Left kidney (tissue), 8 donors: ENCODE measurements around the gene ANHX. TPM values are rescaled to one million over a fixed set of nuclear protein-coding genes. Genes with fewer than 3 reads are reported as not detected.
"Not testable (repeated sequence)": the region's sequence is repeated elsewhere in the genome, so short reads cannot be mapped to it uniquely, and the experiment has no call there.

Experiments
- DNase-seq: peaks from one replicate; pipeline ENCODE4 v3.0.0-alpha.2; 2013
- long read RNA-seq, 8 donors: transcript quantifications; one replicate each; lab custom pipeline, GENCODE V29; 2026
- polyA plus RNA-seq: library from polyadenylated mRNA; unstranded; fragments of 120-200 nt; gene quantifications from one replicate; pipeline ENCODE4 v1.2.1, GENCODE V29; 2013; ENCODE audit not compliant: insufficient read length

Gene ANHX
- polyA plus RNA-seq = not detected
- long read RNA-seq, donor 1 = 0 reads
- long read RNA-seq, donor 2 = 0 reads
- long read RNA-seq, donor 3 = 0 reads
- long read RNA-seq, donor 4 = 0 reads
- long read RNA-seq, donor 5 = 0 reads
- long read RNA-seq, donor 6 = 0 reads
- long read RNA-seq, donor 7 = 0 reads
- long read RNA-seq, donor 8 = 0 reads

DNA sequence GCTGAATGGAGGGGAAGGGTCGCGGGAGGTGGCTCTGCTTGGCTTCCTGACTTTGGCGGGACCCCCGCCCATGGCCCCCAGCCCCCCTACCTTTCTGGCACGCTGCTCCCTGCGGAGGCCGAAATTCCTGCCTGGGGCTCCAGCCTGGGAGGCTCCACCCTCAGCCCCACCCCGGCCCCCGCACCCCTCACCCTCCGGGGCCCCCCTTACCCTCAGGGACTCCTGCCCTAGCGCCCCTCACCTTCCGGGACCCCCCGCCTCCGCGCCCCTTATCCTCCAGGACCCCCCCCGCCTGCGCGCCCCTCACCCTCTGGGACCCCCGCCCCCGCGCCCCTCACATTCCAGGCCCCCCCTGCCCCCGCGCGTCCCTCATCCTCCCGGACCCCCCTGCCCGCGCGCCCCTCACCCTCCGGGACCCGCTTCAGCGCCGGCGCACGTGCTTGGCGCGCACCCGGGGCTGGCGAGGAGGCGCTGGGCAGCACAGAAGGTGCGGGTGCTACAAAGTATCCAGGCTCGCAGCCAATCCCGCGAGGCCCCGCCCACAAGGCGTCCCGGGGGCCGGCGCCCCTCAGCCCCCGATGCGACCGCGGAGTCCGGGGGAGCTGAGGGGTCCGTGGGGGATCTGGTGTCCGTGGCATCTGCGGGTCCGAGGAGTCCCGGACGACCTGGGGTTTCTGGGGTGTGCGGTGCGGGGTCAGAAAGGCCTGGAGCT is at the start of gene ANHX:
ANHX (minus strand) TSS at position 477 of the 712 bp plus-strand sequence. CDS start 1,521 bp downstream, outside the sequence.
- no peak for DNase-seq

DNA sequence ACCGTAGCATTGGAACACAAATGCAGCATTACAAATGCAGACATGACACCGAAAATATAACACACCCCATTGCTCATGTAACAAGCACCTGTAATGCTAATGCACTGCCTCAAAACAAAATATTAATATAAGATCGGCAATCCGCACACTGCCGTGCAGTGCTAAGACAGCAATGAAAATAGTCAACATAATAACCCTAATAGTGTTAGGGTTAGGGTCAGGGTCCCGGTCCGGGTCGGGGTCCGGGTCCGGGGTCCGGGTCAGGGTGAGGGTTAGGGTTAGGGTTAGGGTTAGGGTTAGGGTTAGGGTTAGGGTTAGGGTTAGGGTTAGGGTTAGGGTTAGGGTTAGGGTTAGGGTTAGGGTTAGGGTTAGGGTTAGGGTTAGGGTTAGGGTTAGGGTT is 29.0 kb upstream of the ANHX start:
- DNase-seq = not testable (repeated sequence)

GRCh38 chr12:133264173-133264572 is 28.5 kb upstream of the ANHX start:
- DNase-seq = no peak

GRCh38 chr12:133256321-133256720 is 20.6 kb upstream of the ANHX start:
- DNase-seq = no peak

DNA sequence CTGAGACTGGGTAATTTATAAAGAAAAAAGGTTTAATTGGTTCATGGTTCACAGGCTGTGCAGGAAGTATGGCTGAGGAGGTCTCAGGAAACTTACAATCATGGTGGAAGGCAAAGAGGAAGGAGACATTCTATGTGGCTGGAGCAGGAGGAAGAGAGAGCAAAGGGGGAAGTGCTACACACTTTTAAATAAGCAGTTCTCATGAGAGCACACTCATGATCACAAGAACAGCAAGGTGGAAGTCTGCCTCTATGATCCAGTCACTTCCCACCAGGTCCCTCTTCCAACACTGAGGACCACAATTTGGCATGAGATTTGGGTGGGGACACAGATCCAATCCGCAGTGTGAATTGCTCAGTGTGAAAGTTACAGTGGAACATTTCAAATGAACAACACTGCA is 20.2 kb upstream of the ANHX start:
- DNase-seq = not testable (repeated sequence)

DNA sequence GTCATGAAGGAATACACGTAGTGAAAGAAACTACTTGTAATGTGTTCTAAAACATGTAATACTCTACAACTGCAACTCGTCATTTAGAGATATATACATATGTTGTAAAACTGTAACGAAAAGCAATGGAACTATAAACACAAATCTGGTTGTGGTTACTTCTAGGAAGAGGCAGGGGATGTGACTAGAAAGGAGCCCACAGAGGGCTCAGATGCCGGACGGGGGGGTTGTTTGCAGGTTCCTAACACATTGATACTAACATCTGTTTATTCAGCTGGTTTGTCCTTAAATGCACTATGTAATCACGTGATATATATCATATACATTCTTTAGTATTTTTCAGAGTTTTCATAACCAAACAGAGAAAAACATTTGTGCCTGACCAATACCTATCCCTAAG is 16.1 kb upstream of the ANHX start:
- no peak for DNase-seq

- DNase-seq = no peak
These were observed 879 bp upstream of the ANHX start for GRCh38 chr12:133236556-133236955.

DNA sequence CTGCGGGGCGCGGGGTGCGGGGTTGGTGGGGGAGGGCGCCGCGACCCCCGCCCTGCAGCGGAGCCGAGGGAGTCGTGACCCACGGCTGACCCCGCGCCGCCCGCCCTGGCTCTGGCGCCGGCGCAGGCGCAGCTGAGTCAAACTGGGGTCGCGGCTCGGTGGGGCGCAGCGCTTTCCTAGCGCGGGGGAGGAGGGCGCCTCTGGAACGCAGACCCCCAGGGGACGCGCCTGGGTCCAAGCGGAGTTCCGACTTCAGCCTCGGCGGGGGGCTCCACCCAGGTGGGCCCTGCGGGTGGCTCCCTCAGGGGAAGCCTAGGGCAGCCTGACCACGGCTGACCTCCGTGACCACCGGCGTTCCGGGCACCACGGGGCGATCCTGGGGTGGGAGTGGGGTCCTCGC is 467 bp upstream of the ANHX start:
- DNase-seq = no peak

DNA sequence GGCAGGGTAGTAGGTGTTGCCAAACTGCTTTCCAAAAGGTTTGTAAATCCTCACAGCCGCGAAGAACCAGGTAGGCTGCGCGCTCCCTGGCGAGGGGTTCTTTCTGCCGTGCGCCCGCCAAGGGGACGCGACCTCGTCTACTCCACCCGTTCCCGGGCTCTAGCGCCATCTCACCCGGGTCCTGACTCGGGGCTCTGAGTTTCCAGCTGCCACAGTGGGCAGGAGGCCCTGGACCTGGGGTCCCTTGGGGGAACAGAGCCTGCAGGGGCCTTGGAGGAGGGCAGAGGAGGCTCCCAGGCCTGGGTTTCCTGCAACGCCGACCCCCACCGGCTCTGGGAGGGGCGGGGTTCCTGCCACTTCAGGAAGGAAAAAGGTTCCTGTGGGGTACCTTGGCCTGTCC is 706 bp downstream of the ANHX start:
- no peak for DNase-seq

- no peak for DNase-seq
These were observed 1.6 kb downstream of the ANHX start for GRCh38 chr12:133233993-133234564.

- no peak for DNase-seq
These were observed 2.7 kb downstream of the ANHX start for GRCh38 chr12:133233006-133233405.

DNA sequence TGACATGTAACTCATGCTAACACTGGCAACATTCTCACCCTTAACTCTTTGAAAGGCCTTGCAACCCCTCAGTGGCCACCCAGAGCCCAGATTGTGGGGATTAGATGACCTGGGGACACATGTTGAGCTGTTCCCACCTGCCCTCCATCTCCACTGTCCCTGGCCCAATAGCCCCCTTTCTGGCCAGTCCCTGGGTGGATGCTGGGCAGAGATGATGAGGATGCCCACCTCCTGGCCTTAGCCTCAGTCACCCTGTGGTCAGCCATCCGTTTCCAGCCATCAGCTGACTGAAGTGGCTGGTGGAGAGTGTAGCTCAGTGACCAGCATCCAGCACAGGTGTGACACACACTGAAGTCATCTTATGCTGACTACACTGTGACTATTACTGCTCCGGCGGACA is 4.7 kb downstream of the ANHX start:
- no peak for DNase-seq

DNA sequence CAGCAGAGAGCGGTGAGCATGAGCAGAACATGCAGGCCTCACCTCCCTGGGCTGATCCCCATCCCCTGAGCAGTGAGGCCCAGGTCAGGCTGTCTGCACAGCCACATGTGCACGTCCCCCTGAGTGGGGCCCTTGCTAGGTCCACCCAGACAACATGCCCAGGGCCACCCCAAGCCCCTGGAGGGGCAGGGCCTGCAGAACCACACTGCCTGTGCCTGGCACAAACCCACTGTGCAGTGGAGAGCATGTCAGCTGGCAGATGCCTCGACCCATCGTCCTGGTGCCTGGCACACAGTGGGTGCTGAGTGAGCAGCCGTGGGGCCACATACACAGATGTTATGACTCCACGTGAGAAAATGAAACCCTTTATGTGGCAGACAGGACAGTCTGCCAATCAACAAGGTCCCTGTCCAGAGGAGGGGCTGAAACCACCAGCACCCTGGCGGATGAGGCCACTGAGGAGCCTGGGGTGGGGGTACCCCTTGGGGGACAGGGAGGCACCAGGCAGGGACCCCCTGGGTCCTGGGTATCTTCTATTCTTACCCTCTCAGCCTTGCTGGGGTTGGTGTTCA is 8.3 kb downstream of the ANHX start:
- DNase-seq = no peak

DNA sequence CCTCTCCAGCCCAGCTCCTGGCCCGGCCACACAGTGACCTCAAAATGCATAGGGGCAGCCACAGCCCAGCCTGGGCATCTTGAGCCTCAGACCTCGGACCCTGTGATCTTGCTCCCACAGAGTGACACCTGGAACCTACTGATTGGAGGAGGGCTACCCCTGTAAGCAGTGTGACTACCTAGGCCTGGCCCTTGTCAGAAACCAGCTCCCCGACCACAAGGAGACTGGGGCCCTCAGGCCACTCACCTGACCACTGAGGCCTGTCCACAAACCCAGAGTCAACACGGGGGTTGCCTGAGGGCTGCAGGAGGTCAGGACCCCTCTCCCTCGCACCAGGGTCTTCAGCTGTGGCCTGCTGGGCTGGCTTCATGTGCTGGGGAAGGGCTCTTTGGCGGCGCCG is 9.0 kb downstream of the ANHX start:
- DNase-seq = no peak

- DNase-seq = no peak
These were observed 10.2 kb downstream of the ANHX start for GRCh38 chr12:133225527-133225926.

DNA sequence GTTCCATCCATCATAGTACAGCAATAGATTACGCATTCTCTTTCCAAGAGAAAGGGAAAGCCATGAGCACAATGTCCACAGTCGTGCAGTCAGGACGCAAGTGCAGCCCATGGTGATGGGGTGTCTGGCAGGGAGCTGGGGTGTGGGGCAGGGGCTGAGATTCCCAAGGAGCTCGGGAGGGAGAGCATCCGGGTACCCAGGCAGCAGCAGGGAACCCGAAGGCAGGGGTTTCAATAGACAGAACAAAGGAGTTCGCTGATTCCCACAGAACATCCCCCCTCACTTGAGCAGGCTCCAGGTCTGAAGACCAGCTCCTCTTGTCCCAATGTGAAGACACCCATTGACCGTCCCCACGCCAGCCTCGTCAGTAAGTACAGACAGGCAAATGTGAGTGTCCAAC is 13.5 kb downstream of the ANHX start:
- DNase-seq = no peak

GRCh38 chr12:133221241-133221640 is 14.4 kb downstream of the ANHX start:
- DNase-seq = no peak

GRCh38 chr12:133220521-133220920 is 15.2 kb downstream of the ANHX start:
- DNase-seq = no peak

GRCh38 chr12:133217219-133217618 is 18.5 kb downstream of the ANHX start:
- no peak for DNase-seq

DNA sequence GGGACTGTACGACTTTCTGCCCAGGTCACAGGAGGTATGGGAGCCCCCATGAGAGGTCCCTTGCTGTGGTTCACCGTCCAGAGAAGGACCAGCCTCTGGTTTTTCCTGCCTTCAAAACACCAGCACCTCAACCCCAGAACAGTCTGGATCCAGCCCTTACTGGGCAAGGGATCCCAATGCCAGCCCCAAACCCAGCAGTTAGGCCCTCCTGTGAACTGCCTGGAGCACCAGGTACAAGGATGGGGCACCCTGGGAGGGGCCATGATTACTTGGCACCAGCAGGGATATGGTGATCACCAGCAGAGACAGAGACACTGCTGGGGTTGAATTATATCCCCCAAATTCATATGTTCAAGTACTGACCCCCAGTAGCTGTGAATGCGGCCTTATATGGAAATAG is 20.0 kb downstream of the ANHX start:
- DNase-seq = no peak

GRCh38 chr12:133206390-133206789 is 29.3 kb downstream of the ANHX start:
- no peak for DNase-seq

DNA sequence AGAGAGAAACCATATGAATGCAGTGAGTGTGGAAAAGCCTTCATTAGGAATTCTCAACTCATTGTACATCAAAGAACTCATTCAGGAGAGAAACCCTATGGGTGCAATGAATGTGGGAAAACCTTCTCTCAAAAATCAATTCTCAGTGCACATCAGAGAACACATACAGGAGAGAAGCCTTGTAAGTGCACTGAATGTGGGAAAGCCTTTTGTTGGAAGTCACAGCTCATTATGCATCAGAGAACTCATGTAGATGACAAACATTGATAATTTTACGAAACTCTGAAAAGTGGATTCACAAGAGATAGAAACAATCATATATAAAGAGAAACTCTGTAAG is 31.4 kb downstream of the ANHX start:
- DNase-seq = no peak
